GM12892 (cell line): Measurements from ENCODE around the gene FAM171A2.

ENCODE experiments used
- POLR2A ChIP-seq: IDR thresholded peaks from 2 replicates; pipeline ENCODE4 v1.6.1; 2011; ENCODE audit warnings: low read depth, low read length, control low read depth
- POLR2AphosphoS5 ChIP-seq: IDR thresholded peaks from 2 replicates; pipeline ENCODE4 v1.6.1; 2011; ENCODE audit warnings: low read depth, low read length, control low read depth
- TAF1 ChIP-seq: IDR thresholded peaks from 2 replicates; pipeline ENCODE4 v1.6.1; 2011; ENCODE audit warnings: low read depth, mild to moderate bottlenecking, control low read depth, low read length, borderline replicate concordance

DNA sequence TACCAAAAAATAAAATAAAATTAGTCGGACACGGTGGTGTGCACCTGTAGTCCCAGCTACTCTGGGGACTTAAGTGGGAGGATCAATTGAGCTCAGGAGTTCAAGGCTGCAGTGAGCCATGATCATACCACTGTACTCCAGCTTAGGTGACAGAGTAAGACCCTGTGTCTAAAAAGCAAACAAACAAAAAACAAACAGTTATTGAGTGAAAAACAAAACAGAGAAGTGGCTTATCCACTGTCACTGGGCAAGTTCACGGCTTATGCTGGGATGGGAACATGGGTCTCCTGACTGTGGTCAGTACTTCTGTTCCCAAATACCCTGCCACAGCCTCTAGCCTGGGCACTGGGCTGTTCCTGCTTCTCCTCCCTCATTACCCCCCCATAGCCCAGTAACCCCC is 28.1 kb downstream of the FAM171A2 start:
- no peak for TF ChIP-seq POLR2A
- no peak for TF ChIP-seq TAF1
- TF ChIP-seq POLR2AphosphoS5: no peak
